KG1 (cell line): Measurements from ENCODE around the gene KCNE5.
"Not testable (repeated sequence)": the region's sequence is repeated elsewhere in the genome, so short reads cannot be mapped to it uniquely, and the experiment has no call there.

Source experiments
- DNase-seq: peaks from one replicate; lab custom pipeline; 2025; lab: John Stamatoyannopoulos, UW

The KCNE5 gene

GRCh38 chrX:109601486-109601885 lies 23.5 kb downstream of the KCNE5 start:
- no peak for DNase-seq

- no peak for DNase-seq
Observed at GRCh38 chrX:109600237-109600651, 24.7 kb downstream of the KCNE5 start.

GRCh38 chrX:109596015-109596414 lies 29.0 kb downstream of the KCNE5 start:
- no peak for DNase-seq

- DNase-seq: no peak
Observed at GRCh38 chrX:109590176-109590575, 34.8 kb downstream of the KCNE5 start.

GRCh38 chrX:109585488-109585887 lies 39.5 kb downstream of the KCNE5 start:
- no peak for DNase-seq

GRCh38 chrX:109578916-109579315 lies 46.1 kb downstream of the KCNE5 start:
- no peak for DNase-seq

GRCh38 chrX:109577055-109577454 lies 47.9 kb downstream of the KCNE5 start:
- DNase-seq: no peak

GRCh38 chrX:109576083-109576482 lies 48.9 kb downstream of the KCNE5 start:
- not testable (repeated sequence) for DNase-seq
